NCI-H2171 treated with DMSO at 0.1 percent for 48 hours (cell line): ENCODE results near the gene PTPRT.

Experiments used
- DNase-seq: peaks from one replicate; lab custom pipeline; 2025; lab: John Stamatoyannopoulos, UW

The PTPRT gene

GRCh38 chr20:42461965-42462593, 727.6 kb downstream of the PTPRT start:
- no peak for DNase-seq

GRCh38 chr20:42461291-42461690, 728.4 kb downstream of the PTPRT start:
- no peak for DNase-seq

GRCh38 chr20:42447270-42447669, 742.4 kb downstream of the PTPRT start:
- no peak for DNase-seq

GRCh38 chr20:42444799-42445198, 744.9 kb downstream of the PTPRT start:
- no peak for DNase-seq

GRCh38 chr20:42443200-42443599, 746.5 kb downstream of the PTPRT start:
- DNase-seq = no peak

GRCh38 chr20:42442716-42443115, 747.0 kb downstream of the PTPRT start:
- DNase-seq = no peak

GRCh38 chr20:42441864-42442331, 747.8 kb downstream of the PTPRT start:
- DNase-seq = no peak

GRCh38 chr20:42441196-42441863, 748.4 kb downstream of the PTPRT start:
- DNase-seq = no peak

GRCh38 chr20:42435230-42435629, 754.5 kb downstream of the PTPRT start:
- no peak for DNase-seq

GRCh38 chr20:42432496-42433334, 757.0 kb downstream of the PTPRT start:
- no peak for DNase-seq

- DNase-seq = no peak
These were observed 759.1 kb downstream of the PTPRT start for GRCh38 chr20:42430598-42430997.

GRCh38 chr20:42429761-42430458, 759.8 kb downstream of the PTPRT start:
- no peak for DNase-seq

- no peak for DNase-seq
These were observed 769.7 kb downstream of the PTPRT start for GRCh38 chr20:42419814-42420532.

- peak; percentile 92 for DNase-seq
These were observed 782.9 kb downstream of the PTPRT start for GRCh38 chr20:42406826-42407225.

GRCh38 chr20:42402455-42402854, 787.3 kb downstream of the PTPRT start:
- no peak for DNase-seq

GRCh38 chr20:42401613-42402012, 788.1 kb downstream of the PTPRT start:
- no peak for DNase-seq

- no peak for DNase-seq
These were observed 789.9 kb downstream of the PTPRT start for GRCh38 chr20:42399802-42400201.

- no peak for DNase-seq
These were observed 797.3 kb downstream of the PTPRT start for GRCh38 chr20:42392442-42392841.

- DNase-seq = no peak
These were observed 797.9 kb downstream of the PTPRT start for GRCh38 chr20:42391807-42392206.

GRCh38 chr20:42380287-42380686, 809.4 kb downstream of the PTPRT start:
- no peak for DNase-seq

- DNase-seq = no peak
These were observed 810.3 kb downstream of the PTPRT start for GRCh38 chr20:42379385-42379784.

- DNase-seq = no peak
These were observed 810.9 kb downstream of the PTPRT start for GRCh38 chr20:42378826-42379225.
